Endothelial cell (in vitro differentiated cells): ENCODE measurements around the gene HES3. TPM values are rescaled to one million over a fixed set of nuclear protein-coding genes. Genes with fewer than 3 reads are reported as not detected.

ENCODE experiments used
- DNase-seq: peaks from one replicate; pipeline ENCODE4 v3.0.0; 2021; ENCODE audit warnings: low spot score
- H3K27ac Mint-ChIP-seq: one replicate; pipeline ENCODE4 v1.8.0; 2021; ENCODE audit warnings: mixed read lengths, inconsistent platforms; ENCODE audit not compliant: unreplicated experiment
- H3K27me3 Mint-ChIP-seq: one replicate; pipeline ENCODE4 v1.8.0; 2021; ENCODE audit warnings: mild to moderate bottlenecking, moderate library complexity, mixed read lengths, inconsistent platforms; ENCODE audit not compliant: unreplicated experiment
- H3K36me3 Mint-ChIP-seq: one replicate; pipeline ENCODE4 v1.8.0; 2021; ENCODE audit warnings: mild to moderate bottlenecking, low read depth, mixed read lengths, inconsistent platforms; ENCODE audit not compliant: unreplicated experiment
- H3K4me1 Mint-ChIP-seq: one replicate; pipeline ENCODE4 v1.8.0; 2021; ENCODE audit warnings: mild to moderate bottlenecking, mixed read lengths, inconsistent platforms; ENCODE audit not compliant: unreplicated experiment
- H3K4me3 Mint-ChIP-seq: one replicate; pipeline ENCODE4 v1.8.0; 2021; ENCODE audit warnings: mild to moderate bottlenecking, mixed read lengths, inconsistent platforms; ENCODE audit not compliant: unreplicated experiment
- H3K9me3 Mint-ChIP-seq: one replicate; pipeline ENCODE4 v1.8.0; 2021; ENCODE audit warnings: mixed read lengths, inconsistent platforms; ENCODE audit not compliant: unreplicated experiment
- total RNA-seq: library from RNA; stranded (reverse); fragmentation: NEBNext Ultra II Directional; extraction: Animal tissue kit (Norgen Biotek cat#: 25700); gene quantifications from one replicate; pipeline ENCODE4 v1.2.1, GENCODE V29; 2021; ENCODE audit not compliant: unreplicated experiment
- TF ChIP-seq, protein P1 (sequence below): fragments of 200-600 bp; sonication (generic); IDR thresholded peaks from one replicate; pipeline ENCODE4 v1.5.0; 2021; ENCODE audit warnings: antibody characterized with exemption; ENCODE audit not compliant: unreplicated experiment

The HES3 gene
- total RNA-seq, 1 donor from 2014 or later = not detected

DNA sequence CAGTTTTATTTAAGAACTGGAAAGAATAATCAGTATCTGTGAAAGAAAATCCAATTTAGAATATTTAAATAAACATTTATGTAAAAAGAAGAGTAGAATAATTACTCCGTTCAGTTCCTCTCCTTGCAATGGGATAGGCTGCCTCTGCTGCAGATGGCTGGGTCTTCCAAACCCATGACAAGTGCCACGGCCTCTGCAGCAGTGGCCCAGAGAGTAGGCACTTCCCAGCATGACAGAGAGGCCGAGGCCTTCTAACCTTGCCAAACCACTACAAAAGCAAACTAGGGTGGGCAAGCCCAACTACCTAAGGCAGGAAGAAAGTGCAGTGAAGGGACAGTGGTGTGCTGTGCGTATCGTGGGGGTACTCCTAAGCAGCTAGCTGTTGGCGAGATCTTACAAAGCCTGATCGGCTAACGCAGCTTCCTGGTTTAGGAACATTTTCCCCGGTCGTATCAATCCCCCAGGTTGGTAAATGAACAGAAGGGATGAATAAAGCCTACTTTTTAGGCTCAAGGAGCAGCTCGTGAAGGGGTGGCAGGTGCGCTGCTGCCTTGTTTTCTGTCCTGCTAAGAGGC, 22.7 kb upstream of the HES3 start:
- TF ChIP-seq, protein P1, sequence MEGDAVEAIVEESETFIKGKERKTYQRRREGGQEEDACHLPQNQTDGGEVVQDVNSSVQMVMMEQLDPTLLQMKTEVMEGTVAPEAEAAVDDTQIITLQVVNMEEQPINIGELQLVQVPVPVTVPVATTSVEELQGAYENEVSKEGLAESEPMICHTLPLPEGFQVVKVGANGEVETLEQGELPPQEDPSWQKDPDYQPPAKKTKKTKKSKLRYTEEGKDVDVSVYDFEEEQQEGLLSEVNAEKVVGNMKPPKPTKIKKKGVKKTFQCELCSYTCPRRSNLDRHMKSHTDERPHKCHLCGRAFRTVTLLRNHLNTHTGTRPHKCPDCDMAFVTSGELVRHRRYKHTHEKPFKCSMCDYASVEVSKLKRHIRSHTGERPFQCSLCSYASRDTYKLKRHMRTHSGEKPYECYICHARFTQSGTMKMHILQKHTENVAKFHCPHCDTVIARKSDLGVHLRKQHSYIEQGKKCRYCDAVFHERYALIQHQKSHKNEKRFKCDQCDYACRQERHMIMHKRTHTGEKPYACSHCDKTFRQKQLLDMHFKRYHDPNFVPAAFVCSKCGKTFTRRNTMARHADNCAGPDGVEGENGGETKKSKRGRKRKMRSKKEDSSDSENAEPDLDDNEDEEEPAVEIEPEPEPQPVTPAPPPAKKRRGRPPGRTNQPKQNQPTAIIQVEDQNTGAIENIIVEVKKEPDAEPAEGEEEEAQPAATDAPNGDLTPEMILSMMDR = no peak
- Mint-ChIP-seq H3K9me3 (no peaks in the 10 kb centered on the region), H3K36me3 (peaks cover 32% of the 10 kb centered on the region), H3K4me1 (peaks cover 2% of the 10 kb centered on the region), H3K27ac (no peak overlapping the region), H3K4me3 (no peak overlapping the region), H3K27me3 (no peaks in the 10 kb centered on the region)
- no peak for DNase-seq

DNA sequence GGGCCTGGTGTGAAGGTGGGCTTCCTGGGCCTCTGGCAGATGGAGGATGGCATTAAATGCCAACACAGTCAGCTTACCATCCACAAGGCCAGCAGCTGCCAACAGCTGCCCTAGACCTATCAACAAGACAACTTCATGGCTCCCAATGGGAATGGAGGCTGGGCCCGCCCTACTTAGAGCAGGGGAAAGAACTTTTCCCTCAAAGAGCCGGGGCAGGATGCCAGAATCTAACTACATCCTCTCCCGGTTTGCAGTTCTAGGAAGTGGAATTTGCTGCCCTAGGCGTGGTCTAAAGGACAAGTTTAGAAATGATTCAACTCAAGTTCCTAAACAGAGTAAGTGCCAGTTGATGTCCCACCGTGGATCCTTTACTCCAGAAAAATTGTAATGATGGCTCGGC, 21.3 kb upstream of the HES3 start:
- Mint-ChIP-seq H3K4me1 (peaks cover 2% of the 10 kb centered on the region), H3K27ac (peak overlapping the region; percentile 64), H3K27me3 (peaks cover 2% of the 10 kb centered on the region), H3K9me3 (no peaks in the 10 kb centered on the region), H3K36me3 (peaks cover 35% of the 10 kb centered on the region), H3K4me3 (no peak overlapping the region)
- TF ChIP-seq, protein P1 = no peak
- DNase-seq = no peak

DNA sequence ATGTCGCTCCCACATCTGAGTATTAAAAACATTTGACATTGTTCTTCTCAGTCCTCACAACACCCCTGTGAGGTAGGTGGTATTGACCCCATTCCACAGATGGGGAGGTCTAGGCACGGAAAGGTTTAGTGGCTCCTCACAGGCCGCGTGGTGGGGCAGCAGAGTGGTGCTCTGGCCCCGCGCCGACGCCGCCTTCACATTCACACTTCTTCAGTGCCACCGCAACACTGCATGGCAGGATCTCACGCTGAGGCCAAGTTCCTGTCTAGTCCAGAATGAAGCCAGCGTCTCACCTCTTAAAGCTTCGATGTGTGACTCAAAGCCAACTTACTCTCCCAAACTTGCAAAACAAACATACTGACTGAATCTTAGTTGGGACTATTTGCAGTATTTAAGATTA, 20.4 kb upstream of the HES3 start:
- DNase-seq = no peak
- Mint-ChIP-seq H3K4me1 (peaks cover 2% of the 10 kb centered on the region), H3K9me3 (no peaks in the 10 kb centered on the region)

DNA sequence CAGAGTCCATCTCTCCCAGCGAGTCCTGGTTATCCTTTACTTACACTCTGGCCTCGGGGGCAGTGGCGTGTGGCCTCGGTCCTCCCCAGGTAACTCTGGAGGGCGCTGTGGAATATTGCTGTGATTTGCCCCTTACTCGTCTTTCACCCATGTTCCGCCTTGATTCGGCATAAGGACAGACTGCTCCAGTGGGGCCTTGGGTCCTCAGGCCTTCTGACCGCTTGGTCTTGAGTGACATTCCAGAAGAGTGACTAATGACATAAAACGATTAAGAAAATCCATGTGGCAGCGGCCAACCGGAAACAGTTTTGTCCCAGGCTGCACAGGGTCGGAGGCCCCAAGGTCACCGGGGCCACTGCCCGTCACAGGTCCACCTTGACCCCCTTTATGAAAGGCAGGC, 19.3 kb upstream of the HES3 start:
- TF ChIP-seq, protein P1 = no peak
- no peak for DNase-seq
- Mint-ChIP-seq H3K27me3 (peaks cover 2% of the 10 kb centered on the region), H3K4me3 (no peak overlapping the region), H3K4me1 (no peaks in the 10 kb centered on the region), H3K36me3 (peaks cover 35% of the 10 kb centered on the region), H3K9me3 (no peaks in the 10 kb centered on the region), H3K27ac (no peak overlapping the region)

More for the DNA sequence above, 20.4 kb upstream of the HES3 start:
- Mint-ChIP-seq H3K4me3 (no peak overlapping the region), H3K27me3 (peaks cover 2% of the 10 kb centered on the region), H3K36me3 (peaks cover 35% of the 10 kb centered on the region), H3K27ac (no peak overlapping the region)
- TF ChIP-seq, protein P1 = no peak

DNA sequence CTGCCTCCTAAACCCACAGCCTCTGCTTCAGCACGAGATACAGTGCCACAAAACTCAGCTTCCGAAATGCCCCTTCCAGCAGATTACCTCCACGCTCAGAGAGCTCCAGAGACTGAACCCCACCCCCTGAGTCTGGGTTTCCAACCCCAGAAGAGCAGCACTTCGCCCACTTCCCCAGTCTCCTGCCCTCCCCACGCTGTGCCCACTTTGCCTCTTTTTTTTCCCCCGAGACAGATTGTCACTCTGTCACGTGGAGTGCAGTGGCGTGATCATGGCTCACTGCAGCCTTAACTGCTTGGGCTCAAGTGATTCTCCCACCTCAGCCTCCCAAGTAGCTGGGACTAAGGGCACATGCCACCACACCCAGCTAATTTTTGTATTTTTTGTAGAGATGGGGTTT, 18.3 kb upstream of the HES3 start:
- H3K9me3 Mint-ChIP-seq = no peaks in the 10 kb centered on the region
- H3K27me3 Mint-ChIP-seq = peaks cover 2% of the 10 kb centered on the region
- no peaks in the 10 kb centered on the region for H3K4me1 Mint-ChIP-seq
- no peak overlapping the region for H3K4me3 Mint-ChIP-seq
- peaks cover 35% of the 10 kb centered on the region for H3K36me3 Mint-ChIP-seq
- TF ChIP-seq, protein P1 = no peak
- DNase-seq = no peak
- no peak overlapping the region for H3K27ac Mint-ChIP-seq
